Liver (tissue), 9 donors: ENCODE data around the gene UBE2L3. TPM values are rescaled to one million over a fixed set of nuclear protein-coding genes. Genes with fewer than 3 reads are reported as not detected.

Experiments
- DNase-seq: peaks from one replicate; pipeline ENCODE4 v3.0.0-alpha.2; 2017; ENCODE audit warnings: low spot score
- H3K27ac ChIP-seq, 2 donors: one replicate each; pipeline ENCODE4 v1.7.0; 2013; ENCODE audit warnings: inconsistent platforms in 2 of 2, low read length in 2 of 2, control low read depth in 1 of 2, low read depth in 1 of 2, mild to moderate bottlenecking in 1 of 2
- H3K27me3 ChIP-seq, 4 donors: one replicate each; pipeline versions ENCODE4 v1.6.1 to v1.7.0; 2013; ENCODE audit warnings: low read length in 3 of 4, inconsistent platforms in 1 of 4, mild to moderate bottlenecking in 1 of 4, moderate library complexity in 1 of 4; ENCODE audit not compliant: control insufficient read depth in 4 of 4, insufficient read depth in 4 of 4
- H3K36me3 ChIP-seq, 4 donors: one replicate each; pipeline versions ENCODE4 v1.6.1 to v1.7.0; 2013; ENCODE audit warnings: low read length in 3 of 4, mild to moderate bottlenecking in 3 of 4, low read depth in 1 of 4, moderate library complexity in 1 of 4; ENCODE audit not compliant: control insufficient read depth in 4 of 4, insufficient read depth in 3 of 4
- H3K4me1 ChIP-seq, 4 donors: one replicate each; pipeline versions ENCODE4 v1.6.1 to v1.7.0; 2013; ENCODE audit warnings: low read length in 3 of 4, mild to moderate bottlenecking in 3 of 4, moderate library complexity in 1 of 4; ENCODE audit not compliant: control insufficient read depth in 4 of 4, insufficient read depth in 4 of 4
- H3K4me3 ChIP-seq, 3 donors: one replicate each; pipeline versions ENCODE4 v1.6.1 to v1.7.0; 2013; ENCODE audit warnings: low read length in 3 of 3, control low read depth in 1 of 3, low read depth in 1 of 3, mild to moderate bottlenecking in 1 of 3
- H3K9ac ChIP-seq, 2 donors: one replicate each; pipeline ENCODE4 v1.7.0; 2013; ENCODE audit warnings: low read length in 2 of 2, mild to moderate bottlenecking in 2 of 2, moderate library complexity in 2 of 2, control low read depth in 1 of 2, low read depth in 1 of 2
- H3K9me3 ChIP-seq, 4 donors: one replicate each; pipeline versions ENCODE4 v1.6.1 to v1.7.0; 2013; ENCODE audit warnings: low read length in 3 of 4; ENCODE audit not compliant: control insufficient read depth in 4 of 4
- ATF3 ChIP-seq: IDR thresholded peaks from 2 replicates; pipeline ENCODE4 v1.6.1; 2016; ENCODE audit warnings: antibody characterized with exemption
- CTCF ChIP-seq: fragments of 150-350 bp; IDR thresholded peaks from 2 replicates; pipeline ENCODE4 v1.5.1; 2017; ENCODE audit warnings: improper control_type of control experiment, low read depth, low read length; ENCODE audit not compliant: missing input control
- EGR1 ChIP-seq, 2 donors: IDR thresholded peaks; 2 replicates each; pipeline ENCODE4 v1.6.1; 2016 to 2018; ENCODE audit warnings: antibody characterized with exemption in 2 of 2, low read depth in 2 of 2
- FOXA1 ChIP-seq: IDR thresholded peaks from 2 replicates; pipeline ENCODE4 v1.6.1; 2016; ENCODE audit warnings: antibody characterized with exemption
- FOXA2 ChIP-seq: IDR thresholded peaks from 2 replicates; pipeline ENCODE4 v1.6.1; 2016; ENCODE audit warnings: antibody characterized with exemption
- GABPA ChIP-seq, 2 donors: IDR thresholded peaks in 1 of 2; conservative IDR thresholded peaks in 1 of 2; 2 replicates each; pipeline ENCODE4 v1.6.1; 2016; ENCODE audit warnings: antibody characterized with exemption in 2 of 2, mild to moderate bottlenecking in 1 of 2, moderate library complexity in 1 of 2
- HNF4A ChIP-seq, 2 donors: conservative IDR thresholded peaks; 2 replicates each; pipeline ENCODE4 v1.6.1; 2016; ENCODE audit warnings: antibody characterized with exemption in 2 of 2, mild to moderate bottlenecking in 2 of 2
- HNF4G ChIP-seq: IDR thresholded peaks from 2 replicates; pipeline ENCODE4 v1.6.1; 2016; ENCODE audit warnings: antibody characterized with exemption
- JUND ChIP-seq, 2 donors: IDR thresholded peaks; 2 replicates each; pipeline ENCODE4 v1.6.1; 2016; ENCODE audit warnings: antibody characterized with exemption in 2 of 2
- MAX ChIP-seq: IDR thresholded peaks from 2 replicates; pipeline ENCODE4 v1.6.1; 2016; ENCODE audit warnings: antibody characterized with exemption
- NR2F2 ChIP-seq: IDR thresholded peaks from 2 replicates; pipeline ENCODE4 v1.6.1; 2016; ENCODE audit warnings: antibody characterized with exemption
- RAD21 ChIP-seq, 2 donors: IDR thresholded peaks; 2 replicates each; pipeline ENCODE4 v1.6.1; 2016; ENCODE audit warnings: antibody characterized with exemption in 2 of 2, mild to moderate bottlenecking in 2 of 2
- REST ChIP-seq: IDR thresholded peaks from 2 replicates; pipeline ENCODE4 v1.6.1; 2016; ENCODE audit warnings: antibody characterized with exemption, mild to moderate bottlenecking
- RXRA ChIP-seq, 2 donors: IDR thresholded peaks; 2 replicates each; pipeline ENCODE4 v1.6.1; 2017 to 2018; ENCODE audit warnings: antibody characterized with exemption in 2 of 2, mild to moderate bottlenecking in 1 of 2
- SP1 ChIP-seq: IDR thresholded peaks from 2 replicates; pipeline ENCODE4 v1.6.1; 2018; ENCODE audit warnings: antibody characterized with exemption, mild to moderate bottlenecking
- TAF1 ChIP-seq: conservative IDR thresholded peaks from 2 replicates; pipeline ENCODE4 v1.6.1; 2016; ENCODE audit warnings: antibody characterized with exemption, mild to moderate bottlenecking
- YY1 ChIP-seq: IDR thresholded peaks from 2 replicates; pipeline ENCODE4 v1.6.1; 2016; ENCODE audit warnings: antibody characterized with exemption, mild to moderate bottlenecking
- ZBTB33 ChIP-seq: IDR thresholded peaks from 2 replicates; pipeline ENCODE4 v1.6.1; 2016; ENCODE audit warnings: antibody characterized with exemption
- WGBS: extraction: QIAGEN DNeasy Blood & Tissue Kit; methylation state at CpG from one replicate; pipeline ENCODE4 v1.1.7; 2013; 5-methylcytosine and 5-hydroxymethylcytosine counted together
- polyA plus RNA-seq, 2 donors: library from polyadenylated mRNA; stranded (reverse) in 1 of 2; unstranded in 1 of 2; fragments of 200-250 nt in 1 of 2; fragments of >200 nt in 1 of 2; fragmentation: Nextera tagmentation in 1 of 2; extraction: Ambion mirVana in 1 of 2; gene quantifications; one replicate each; pipeline versions ENCODE4 v1.2.1 to v1.2.3, GENCODE V29; 2013 to 2015
- total RNA-seq, 2 donors: library from RNA; depleted of rRNA; stranded (reverse); fragments of >200 nt; gene quantifications; one replicate each; pipeline ENCODE4 v1.2.3, GENCODE V29; 2014
- donor health status: healthy.
- donor health status: healthy.
- donor health status: healthy.
- donor health status: healthy.
- donor health status: healthy.

The UBE2L3 gene
- total and polyA plus RNA-seq, 4 donors: 14.3 to 33.4 (median 19.8) TPM

GRCh38 chr22:21634081-21634480, 66.6 kb downstream of the UBE2L3 start:
- Histone ChIP-seq H3K9ac (no peak overlapping the region), H3K4me1 (peaks cover 0 to 8% (median 3%) of the 10 kb centered on the region in 4 donors), H3K27me3 (no peaks in the 10 kb centered on the region), H3K27ac (no peak overlapping the region), H3K9me3 (no peaks in the 10 kb centered on the region), H3K4me3 (no peak overlapping the region), H3K36me3 (no peaks in the 10 kb centered on the region)
- no peak for TF ChIP-seq FOXA1
- TF ChIP-seq RXRA (IDR thresholded peaks at IDR 0.05): no peak
- TF ChIP-seq NR2F2: no peak
- no peak for TF ChIP-seq CTCF
- TF ChIP-seq RAD21 (IDR thresholded peaks at IDR 0.05): no peak
- TF ChIP-seq ZBTB33: no peak
- no peak for TF ChIP-seq SP1
- no peak for TF ChIP-seq JUND (IDR thresholded peaks at IDR 0.05)
- TF ChIP-seq TAF1: no peak
- TF ChIP-seq HNF4G: no peak
- TF ChIP-seq FOXA2: no peak
- no peak for TF ChIP-seq MAX
- TF ChIP-seq HNF4A (conservative IDR thresholded peaks at IDR 0.05): no peak
- no peak for TF ChIP-seq YY1
- no peak for TF ChIP-seq EGR1 (IDR thresholded peaks at IDR 0.05; ENCODE audit: low read depth in 2 of 2)
- TF ChIP-seq ATF3: no peak
- no peak for TF ChIP-seq REST
- TF ChIP-seq GABPA (IDR thresholded peaks at IDR 0.05 in 1 of 2, conservative IDR thresholded peaks at IDR 0.05 in 1 of 2): no peak
- 94% methylated on average over 16 of the region's 16 CpGs for WGBS
- DNase-seq: no peak
